Fibroblast of the aortic adventitia (primary cell): ENCODE data around the gene PMS1. TPM values are rescaled to one million over a fixed set of nuclear protein-coding genes. Genes with fewer than 3 reads are reported as not detected.

ENCODE experiments used
- DNase-seq: peaks from one replicate; pipeline ENCODE4 v3.0.0-alpha.2; 2010; ENCODE audit warnings: low read depth
- H3K4me3 ChIP-seq: 2 replicates; pipeline ENCODE4 v1.5.1; 2011; ENCODE audit warnings: low read depth, mild to moderate bottlenecking, control low read depth, low read length, moderate library complexity
- CTCF ChIP-seq: IDR thresholded peaks from 2 replicates; pipeline ENCODE4 v1.5.1; 2011; ENCODE audit warnings: mild to moderate bottlenecking, low read length, control low read depth, inconsistent platforms; ENCODE audit not compliant: insufficient read depth
- total RNA-seq: library from RNA; depleted of rRNA; stranded (reverse); fragments of >200 nt; gene quantifications from 2 replicates; pipeline ENCODE4 v1.2.3, GENCODE V29; 2012; ENCODE audit warnings: low replicate concordance

Gene PMS1
- total RNA-seq, 1 donor = 27.0 TPM

- DNase-seq = peak; percentile 37
- no peak overlapping the region for H3K4me3 ChIP-seq
- no peak for TF ChIP-seq CTCF
Measured at GRCh38 chr2:189763908-189764661, 20.2 kb upstream of the PMS1 start.

- DNase-seq = no peak
- no peak for TF ChIP-seq CTCF
Measured at GRCh38 chr2:189770590-189771322, 13.5 kb upstream of the PMS1 start.

GRCh38 chr2:189772212-189772611 lies 12.0 kb upstream of the PMS1 start:
- no peak for TF ChIP-seq CTCF
- H3K4me3 ChIP-seq = no peak overlapping the region
- DNase-seq = no peak

More at GRCh38 chr2:189770590-189771322, 13.5 kb upstream of the PMS1 start:
- H3K4me3 ChIP-seq = no peak overlapping the region

- no peak for TF ChIP-seq CTCF
- DNase-seq = peak; percentile 28
- H3K4me3 ChIP-seq = peak overlapping the region; percentile 74
Measured at GRCh38 chr2:189782221-189782671, 2.0 kb upstream of the PMS1 start.

GRCh38 chr2:189783451-189783926 lies 761 bp upstream of the PMS1 start:
- peak; percentile 45 for DNase-seq
- peak overlapping the region; percentile 74 for H3K4me3 ChIP-seq
- TF ChIP-seq CTCF = no peak

- no peak for DNase-seq
- TF ChIP-seq CTCF = no peak
- H3K4me3 ChIP-seq = no peak overlapping the region
Measured at GRCh38 chr2:189791338-189792042, 7.2 kb downstream of the PMS1 start.
